ENCODE results near the gene KCNQ1.

The KCNQ1 gene

GRCh38 chr11:2870969-2871680 lies 426.3 kb downstream of the KCNQ1 start:
- no peak for DNase-seq (ENCODE audit: low read depth)
- no peak overlapping the region for H3K4me3 ChIP-seq (ENCODE audit: low read depth, low read length)
- TF ChIP-seq CTCF (IDR thresholded peaks at IDR 0.05; ENCODE audit: low read depth, low read length, missing control alignments), result no peak
- in situ Hi-C loops (cut with HindIII; ENCODE audit: low sequenced_read_pairs), result loop anchor here (5.0 to 25.0 kb wide), 2 partner anchors 89 to 209 kb away; no protein-coding TSS in a partner anchor

- no peak for DNase-seq (ENCODE audit: low read depth)
- in situ Hi-C loops (cut with HindIII; ENCODE audit: low sequenced_read_pairs), result loop anchor here (5.0 to 25.0 kb wide), 2 partner anchors 93 to 213 kb away; no protein-coding TSS in a partner anchor
- H3K4me3 ChIP-seq (ENCODE audit: low read depth, low read length), result no peak overlapping the region
- no peak for TF ChIP-seq CTCF (IDR thresholded peaks at IDR 0.05; ENCODE audit: low read depth, low read length, missing control alignments)
Measured at GRCh38 chr11:2874963-2875362, 430.2 kb downstream of the KCNQ1 start.

- H3K4me3 ChIP-seq (ENCODE audit: low read depth, low read length), result no peak overlapping the region
- TF ChIP-seq CTCF (IDR thresholded peaks at IDR 0.05; ENCODE audit: low read depth, low read length, missing control alignments), result no peak
- DNase-seq (ENCODE audit: low read depth), result no peak
- in situ Hi-C loops (cut with HindIII; ENCODE audit: low sequenced_read_pairs), result no loop called here
Measured at GRCh38 chr11:2877474-2877873, 432.7 kb downstream of the KCNQ1 start.

GRCh38 chr11:2878782-2879181 lies 434.0 kb downstream of the KCNQ1 start:
- TF ChIP-seq CTCF (IDR thresholded peaks at IDR 0.05; ENCODE audit: low read depth, low read length, missing control alignments), result no peak
- no peak overlapping the region for H3K4me3 ChIP-seq (ENCODE audit: low read depth, low read length)
- in situ Hi-C loops (cut with HindIII; ENCODE audit: low sequenced_read_pairs), result no loop called here
- no peak for DNase-seq (ENCODE audit: low read depth)

- DNase-seq (ENCODE audit: low read depth), result no peak
- no peak for TF ChIP-seq CTCF (IDR thresholded peaks at IDR 0.05; ENCODE audit: low read depth, low read length, missing control alignments)
- in situ Hi-C loops (cut with HindIII; ENCODE audit: low sequenced_read_pairs), result no loop called here
- H3K4me3 ChIP-seq (ENCODE audit: low read depth, low read length), result no peak overlapping the region
Measured at GRCh38 chr11:2880646-2881045, 435.8 kb downstream of the KCNQ1 start.

- no peak overlapping the region for H3K4me3 ChIP-seq (ENCODE audit: low read depth, low read length)
- in situ Hi-C loops (cut with HindIII; ENCODE audit: low sequenced_read_pairs), result no loop called here
- DNase-seq (ENCODE audit: low read depth), result no peak
- TF ChIP-seq CTCF (IDR thresholded peaks at IDR 0.05; ENCODE audit: low read depth, low read length, missing control alignments), result no peak
Measured at GRCh38 chr11:2881076-2881980, 436.5 kb downstream of the KCNQ1 start.

Measured in astrocyte of the cerebellum (primary cell).